OCI-LY7 (cell line): Measurements from ENCODE around the gene MS4A14.

Experiments
- EZH2phosphoT487 ChIP-seq: fragments of 200-600 bp; sonication (generic); IDR thresholded peaks from 2 replicates; pipeline ENCODE4 v1.6.1; 2018; ENCODE audit warnings: low read depth, borderline replicate concordance, mild to moderate bottlenecking, mixed run types, antibody characterized with exemption, low read length, moderate library complexity, mixed read lengths
- TF ChIP-seq, protein P1 (sequence below): fragments of 200-600 bp; sonication (generic); conservative IDR thresholded peaks from 2 replicates; pipeline ENCODE4 v1.5.1; 2014; ENCODE audit warnings: mild to moderate bottlenecking, antibody characterized with exemption, low read length, moderate library complexity, mixed read lengths

DNA sequence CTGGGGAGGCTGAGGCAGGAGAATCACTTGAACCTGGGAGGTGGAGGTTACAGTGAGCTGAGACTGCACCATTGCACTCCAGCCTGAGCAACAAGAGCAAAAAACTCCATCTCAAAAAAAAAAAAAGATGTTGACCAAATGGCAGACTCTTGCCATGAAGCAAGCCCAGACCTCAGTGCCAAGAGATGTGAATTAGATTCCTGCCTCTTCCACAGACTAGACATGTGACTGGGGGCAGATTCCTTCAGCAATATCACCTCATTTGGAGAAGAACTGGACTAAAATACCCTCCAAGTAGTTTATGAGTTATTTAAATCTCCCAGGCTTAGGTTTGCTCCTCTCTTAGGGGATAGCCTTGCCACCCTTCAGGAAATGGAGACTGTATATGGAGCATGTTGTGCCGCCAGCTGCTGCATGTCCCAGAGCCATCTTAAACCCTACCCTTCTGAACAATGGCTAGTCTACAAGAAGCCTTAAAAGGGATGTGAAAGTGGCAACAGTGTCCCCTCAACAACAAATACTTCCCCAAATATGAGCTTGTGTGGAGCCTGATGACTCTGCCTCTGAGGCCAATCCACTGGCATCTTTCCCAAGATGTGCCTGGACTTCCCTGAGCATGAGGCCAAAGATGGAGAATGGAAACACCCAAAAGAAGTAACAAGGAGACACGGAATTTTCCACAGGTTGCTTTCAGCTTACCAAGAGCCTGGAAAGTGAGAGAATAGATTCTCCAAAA lies 18.7 kb upstream of the MS4A14 start:
- TF ChIP-seq, protein P1, sequence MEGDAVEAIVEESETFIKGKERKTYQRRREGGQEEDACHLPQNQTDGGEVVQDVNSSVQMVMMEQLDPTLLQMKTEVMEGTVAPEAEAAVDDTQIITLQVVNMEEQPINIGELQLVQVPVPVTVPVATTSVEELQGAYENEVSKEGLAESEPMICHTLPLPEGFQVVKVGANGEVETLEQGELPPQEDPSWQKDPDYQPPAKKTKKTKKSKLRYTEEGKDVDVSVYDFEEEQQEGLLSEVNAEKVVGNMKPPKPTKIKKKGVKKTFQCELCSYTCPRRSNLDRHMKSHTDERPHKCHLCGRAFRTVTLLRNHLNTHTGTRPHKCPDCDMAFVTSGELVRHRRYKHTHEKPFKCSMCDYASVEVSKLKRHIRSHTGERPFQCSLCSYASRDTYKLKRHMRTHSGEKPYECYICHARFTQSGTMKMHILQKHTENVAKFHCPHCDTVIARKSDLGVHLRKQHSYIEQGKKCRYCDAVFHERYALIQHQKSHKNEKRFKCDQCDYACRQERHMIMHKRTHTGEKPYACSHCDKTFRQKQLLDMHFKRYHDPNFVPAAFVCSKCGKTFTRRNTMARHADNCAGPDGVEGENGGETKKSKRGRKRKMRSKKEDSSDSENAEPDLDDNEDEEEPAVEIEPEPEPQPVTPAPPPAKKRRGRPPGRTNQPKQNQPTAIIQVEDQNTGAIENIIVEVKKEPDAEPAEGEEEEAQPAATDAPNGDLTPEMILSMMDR, result no peak
- no peak for TF ChIP-seq EZH2phosphoT487
